Panc1 (cell line): Measurements from ENCODE around the gene RUSC1. TPM values are rescaled to one million over a fixed set of nuclear protein-coding genes. Genes with fewer than 3 reads are reported as not detected.

Source experiments
- ATAC-seq: fragments of 200-7000 bp; cut with Tn5 transposase; 2 replicates; pipeline ENCODE4 v1.9.1; 2020; ENCODE audit warnings: mild to moderate bottlenecking, moderate library complexity
- BruUV-seq: library from RNA; stranded (reverse); fragments of 400-500 nt; replicated peaks from 2 replicates; lab custom pipeline; 2021; lab: Mats Ljungman, UMichigan
- CTCF ChIA-PET: fragments of 300-600 bp; sonication (Branson Sonifier 250); formaldehyde crosslinking; loops from one replicate; lab custom pipeline; 2022; ENCODE audit warnings: antibody characterized with exemption; lab: Charles Lee
- POLR2A ChIA-PET: fragments of 300-600 bp; sonication (Branson Sonifier 250); formaldehyde crosslinking; loops from one replicate; lab custom pipeline; 2022; ENCODE audit warnings: antibody characterized with exemption; lab: Charles Lee
- DNase-seq: peaks from one replicate; pipeline ENCODE4 v3.0.0-alpha.2; 2010; ENCODE audit warnings: low read depth, low spot score
- H3K27ac ChIP-seq: 2 replicates; pipeline ENCODE4 v1.5.1; 2011; ENCODE audit warnings: mild to moderate bottlenecking, low read length, inconsistent platforms
- H3K27me3 ChIP-seq: fragments of 200-500 bp; sonication (Bioruptor generic); 2 replicates; pipeline ENCODE4 v1.6.0; 2014; ENCODE audit warnings: low read length, inconsistent platforms; ENCODE audit not compliant: control insufficient read depth, insufficient read depth
- H3K36me3 ChIP-seq: fragments of 200-500 bp; sonication (Bioruptor generic); 2 replicates; pipeline ENCODE4 v1.5.1; 2014; ENCODE audit warnings: inconsistent platforms, mild to moderate bottlenecking, low read length, moderate library complexity; ENCODE audit not compliant: control insufficient read depth, insufficient read depth
- H3K4me1 ChIP-seq: 2 replicates; pipeline ENCODE4 v1.5.1; 2011; ENCODE audit warnings: inconsistent platforms, mild to moderate bottlenecking, low read length, moderate library complexity; ENCODE audit not compliant: control insufficient read depth, insufficient read depth
- H3K4me3 ChIP-seq, 2 experiments: 2 replicates each; pipeline ENCODE4 v1.5.1; 2011 to 2012; ENCODE audit warnings: low read depth in 2 of 2, low read length in 2 of 2, mild to moderate bottlenecking in 2 of 2, inconsistent platforms in 1 of 2, moderate library complexity in 1 of 2
- H3K9me3 ChIP-seq: fragments of 200-500 bp; sonication (Bioruptor generic); 2 replicates; pipeline ENCODE4 v1.5.1; 2014; ENCODE audit warnings: low read depth, mild to moderate bottlenecking, inconsistent platforms, low read length, moderate library complexity; ENCODE audit not compliant: control insufficient read depth, insufficient read depth
- CTCF ChIP-seq: fragments of 450-650 bp; IDR thresholded peaks from 2 replicates; pipeline ENCODE4 v1.5.1; 2017; ENCODE audit warnings: mild to moderate bottlenecking
- POLR2AphosphoS5 ChIP-seq: IDR thresholded peaks from 2 replicates; pipeline ENCODE4 v1.6.1; 2012; ENCODE audit warnings: mild to moderate bottlenecking, low read depth, low read length, moderate library complexity
- REST ChIP-seq, 2 experiments: IDR thresholded peaks; 2 replicates each; pipeline ENCODE4 v1.6.1; 2011 to 2012; ENCODE audit warnings: low read depth in 2 of 2, control low read depth in 1 of 2, low read length in 1 of 2, mild to moderate bottlenecking in 1 of 2, moderate library complexity in 1 of 2; ENCODE audit not compliant: insufficient read depth in 1 of 2
- SIN3A ChIP-seq: IDR thresholded peaks from 2 replicates; pipeline ENCODE4 v1.6.1; 2012; ENCODE audit warnings: low read depth, mild to moderate bottlenecking, low read length, moderate library complexity, borderline replicate concordance; ENCODE audit not compliant: insufficient read depth
- TCF7L2 ChIP-seq: IDR thresholded peaks from 2 replicates; pipeline ENCODE4 v1.6.1; 2011; ENCODE audit warnings: mild to moderate bottlenecking, low read depth, low read length, inconsistent platforms
- in situ Hi-C: cut with HindIII; loops from 2 replicates; pipeline ENCODE4 v1.10.0; 2016; ENCODE audit warnings: low sequenced_read_pairs, low pct_unique_long_range_greater_than_20kb
- intact Hi-C: fragments of 100-400 bp; cut with micrococcal nuclease; formaldehyde crosslinking; loops from one replicate; pipeline ENCODE4 v1.10.0; 2022; ENCODE audit not compliant: unreplicated experiment
- total RNA-seq: library from RNA; stranded (reverse); gene quantifications from one replicate; pipeline ENCODE4 v1.2.1, GENCODE V29; 2021; ENCODE audit not compliant: unreplicated experiment

Gene RUSC1
- total RNA-seq, 1 experiment from 2014 or later = 77.9 TPM

- no peaks in the 10 kb centered on the region for H3K4me1 ChIP-seq
- no peak overlapping the region for H3K4me3 ChIP-seq
- H3K9me3 ChIP-seq = no peaks in the 10 kb centered on the region
- ATAC-seq (no peak), DNase-seq (no peak)
- intact Hi-C loops = no loop called here
- POLR2A ChIA-PET = interaction anchor here (0.5 to 0.6 kb wide), 2 partner anchors 16 to 102 kb away, joined by 3 to 5 read pairs; no protein-coding TSS in a partner anchor
- H3K27me3 ChIP-seq = no peaks in the 10 kb centered on the region
- TF ChIP-seq TCF7L2 = no peak
- TF ChIP-seq CTCF = no peak
- no peak for TF ChIP-seq POLR2AphosphoS5
- no peak for TF ChIP-seq SIN3A
- TF ChIP-seq REST (IDR thresholded peaks at IDR 0.05; ENCODE audit: insufficient read depth in 1 of 2, low read depth in 2 of 2, low read length in 1 of 2) = no peak
- CTCF ChIA-PET = no interaction called here
- H3K27ac ChIP-seq = no peak overlapping the region
- BruUV-seq = no TSS peak
- no peaks in the 10 kb centered on the region for H3K36me3 ChIP-seq
- in situ Hi-C loops = no loop called here
These were observed 24.0 kb upstream of the RUSC1 start for GRCh38 chr1:155296661-155297060.

- no peaks in the 10 kb centered on the region for H3K36me3 ChIP-seq
- in situ Hi-C loops (no loop called here), intact Hi-C loops (no loop called here)
- DNase-seq (no peak), ATAC-seq (no peak)
- ChIA-PET POLR2A (interaction anchor here (1.2 kb wide), 1 partner anchor 11 kb away, joined by 3 read pairs; no protein-coding TSS in a partner anchor), CTCF (no interaction called here)
- BruUV-seq = no TSS peak
- no peaks in the 10 kb centered on the region for H3K4me1 ChIP-seq
- H3K27me3 ChIP-seq = no peaks in the 10 kb centered on the region
- no peak overlapping the region for H3K27ac ChIP-seq
- TF ChIP-seq REST (IDR thresholded peaks at IDR 0.05; ENCODE audit: insufficient read depth in 1 of 2, low read depth in 2 of 2, low read length in 1 of 2) (no peak), SIN3A (no peak), POLR2AphosphoS5 (no peak), CTCF (no peak), TCF7L2 (no peak)
- no peak overlapping the region for H3K4me3 ChIP-seq
- H3K9me3 ChIP-seq = no peaks in the 10 kb centered on the region
These were observed 23.3 kb upstream of the RUSC1 start for GRCh38 chr1:155297384-155297783.
